ENCODE data around the gene CEP76. TPM values are rescaled to one million over a fixed set of nuclear protein-coding genes. Genes with fewer than 3 reads are reported as not detected.

Gene CEP76, protein sequence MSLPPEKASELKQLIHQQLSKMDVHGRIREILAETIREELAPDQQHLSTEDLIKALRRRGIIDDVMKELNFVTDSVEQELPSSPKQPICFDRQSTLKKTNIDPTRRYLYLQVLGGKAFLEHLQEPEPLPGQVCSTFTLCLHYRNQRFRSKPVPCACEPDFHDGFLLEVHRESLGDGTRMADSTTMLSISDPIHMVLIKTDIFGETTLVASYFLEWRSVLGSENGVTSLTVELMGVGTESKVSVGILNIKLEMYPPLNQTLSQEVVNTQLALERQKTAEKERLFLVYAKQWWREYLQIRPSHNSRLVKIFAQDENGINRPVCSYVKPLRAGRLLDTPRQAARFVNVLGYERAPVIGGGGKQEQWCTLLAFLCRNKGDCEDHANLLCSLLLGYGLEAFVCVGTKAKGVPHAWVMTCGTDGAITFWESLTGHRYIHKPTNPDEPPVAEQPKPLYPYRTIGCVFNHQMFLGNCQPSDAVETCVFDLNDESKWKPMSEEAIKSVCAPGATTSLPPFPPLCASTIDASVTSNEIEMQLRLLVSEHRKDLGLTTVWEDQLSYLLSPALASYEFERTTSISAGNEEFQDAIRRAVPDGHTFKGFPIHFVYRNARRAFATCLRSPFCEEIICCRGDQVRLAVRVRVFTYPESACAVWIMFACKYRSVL
- total RNA-seq (2014; rRNA removed; shearing (Covaris generic)): 31.3 and 40.4 TPM in 2 replicates

DNA sequence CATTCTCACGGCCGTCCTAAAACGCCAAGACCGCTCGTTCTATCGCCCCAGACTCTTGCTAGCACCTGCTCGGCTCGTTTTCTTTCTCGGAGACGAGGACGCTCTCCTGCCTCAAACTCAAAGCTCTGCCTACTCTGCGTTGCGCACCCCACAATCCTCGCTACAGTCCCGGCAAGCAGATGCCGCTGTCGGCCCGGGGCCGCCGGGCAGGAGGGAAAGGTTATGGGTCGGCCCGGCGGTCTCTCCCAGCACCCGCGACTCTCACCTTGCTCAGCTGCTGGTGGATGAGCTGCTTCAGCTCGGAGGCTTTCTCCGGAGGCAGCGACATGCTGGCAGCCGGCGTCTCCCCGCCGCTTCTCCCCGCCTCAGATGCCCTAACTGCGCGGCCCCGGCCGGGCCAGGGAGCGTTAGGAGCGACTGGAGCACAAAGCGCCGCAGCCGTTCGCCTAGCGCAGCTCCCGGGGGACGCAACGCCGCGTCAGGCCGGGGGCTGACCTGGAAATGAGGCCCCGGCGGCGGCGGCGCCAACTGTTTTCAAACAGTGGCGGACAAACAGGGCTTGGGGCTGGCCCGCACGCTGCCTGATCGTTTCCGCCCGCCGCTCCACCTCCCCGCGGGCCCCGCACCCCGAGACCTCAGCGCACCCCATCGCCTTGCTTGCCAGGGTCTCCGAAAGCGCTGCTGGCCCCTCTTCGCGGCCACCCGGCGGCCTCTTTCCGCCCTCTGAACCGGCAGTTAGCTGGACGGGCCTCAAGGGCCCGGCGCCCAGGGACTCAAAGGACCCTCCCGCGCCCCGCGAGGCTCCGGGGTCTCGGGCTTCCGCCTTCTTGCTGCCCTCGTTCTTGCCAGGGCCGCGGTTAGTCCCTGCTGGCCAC, at the start of gene CEP76, which contains the start of gene PSMG2:
TSS of gene CEP76 (minus strand) at position 503 of the 875 bp plus-strand sequence. CDS start at position 328, 175 bp downstream.
TSS of gene PSMG2 (plus strand) at position 822 of the 875 bp plus-strand sequence. CDS start 66 bp downstream, outside the sequence.
- DNase-seq (ENCODE audit: low spot score): peak; percentile 94

DNA sequence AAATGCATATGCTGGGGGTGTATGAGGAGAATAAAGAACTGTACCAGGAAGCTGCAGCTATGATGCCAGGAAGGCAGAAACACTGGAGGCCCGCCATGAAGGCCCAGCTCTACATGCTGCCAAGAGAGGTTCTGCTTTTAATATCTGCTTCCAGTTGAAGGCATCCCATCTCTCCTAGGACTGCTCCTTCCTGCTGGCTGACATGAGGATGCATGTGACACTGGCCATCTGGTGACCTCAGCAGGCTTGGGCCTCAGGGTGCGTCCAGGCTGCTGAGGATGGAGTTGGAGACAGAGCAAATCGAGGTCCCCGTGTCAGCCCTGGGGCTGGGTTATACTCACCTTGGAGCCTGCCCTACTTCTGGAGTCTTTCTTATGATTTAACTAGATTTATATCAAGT, 49.4 kb upstream of the CEP76 start:
- DNase-seq (ENCODE audit: low spot score): no peak

DNA sequence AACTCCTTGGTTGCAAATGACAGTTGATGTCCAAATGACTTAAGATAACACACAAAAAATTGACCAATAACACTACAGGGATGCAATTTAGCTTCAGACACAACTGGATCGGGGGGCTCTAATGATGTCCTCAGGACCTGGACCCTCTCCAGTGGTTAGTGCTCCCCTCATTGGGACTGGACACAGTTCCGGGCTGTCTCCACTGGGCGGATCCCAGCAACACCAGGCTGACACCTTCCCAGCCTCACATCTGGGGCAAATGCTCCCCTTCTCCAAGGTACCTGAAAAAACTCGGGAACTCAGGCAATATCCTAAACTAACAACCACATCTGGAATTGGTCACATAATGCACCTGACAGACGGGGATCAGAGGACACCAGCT, 49.0 kb upstream of the CEP76 start:
- no peak for DNase-seq (ENCODE audit: low spot score)

DNA sequence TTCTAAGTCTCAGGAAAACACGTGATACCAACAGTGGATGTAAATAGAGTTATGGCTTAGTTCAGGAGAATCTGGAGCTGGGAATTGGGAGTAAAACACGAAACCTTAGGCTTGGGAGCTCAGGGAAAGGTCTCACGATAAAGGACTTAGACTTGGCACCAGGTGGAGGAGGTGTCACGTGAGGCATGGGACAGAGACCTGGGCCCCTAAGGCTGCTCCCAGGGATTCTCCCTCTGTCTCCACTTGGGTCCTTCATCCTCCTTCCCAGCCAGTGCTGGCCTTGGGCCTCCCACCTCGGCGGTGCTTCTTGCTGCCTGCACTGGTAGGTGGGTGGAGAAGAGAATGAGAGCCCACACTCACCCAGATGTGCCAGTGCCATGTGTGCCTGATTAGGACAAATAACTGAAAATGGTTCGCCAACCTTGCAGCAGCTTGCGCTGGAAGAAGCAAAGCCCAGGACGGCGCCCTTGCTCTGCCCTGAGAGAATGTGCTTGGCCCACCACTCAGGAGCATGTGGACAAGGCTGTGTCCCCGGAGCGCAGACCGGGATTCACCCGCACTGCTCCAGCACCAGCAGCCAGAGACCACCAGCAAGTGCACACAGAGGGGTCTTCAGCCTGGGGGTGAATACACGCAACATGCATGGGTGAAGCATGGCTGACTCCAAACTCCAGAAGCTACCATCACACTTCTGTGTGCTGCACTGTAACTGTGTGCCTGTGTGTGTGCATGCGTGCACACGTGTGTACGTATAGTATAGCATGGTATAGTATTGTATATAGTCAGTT, 48.4 kb upstream of the CEP76 start:
- no peak for DNase-seq (ENCODE audit: low spot score)

DNA sequence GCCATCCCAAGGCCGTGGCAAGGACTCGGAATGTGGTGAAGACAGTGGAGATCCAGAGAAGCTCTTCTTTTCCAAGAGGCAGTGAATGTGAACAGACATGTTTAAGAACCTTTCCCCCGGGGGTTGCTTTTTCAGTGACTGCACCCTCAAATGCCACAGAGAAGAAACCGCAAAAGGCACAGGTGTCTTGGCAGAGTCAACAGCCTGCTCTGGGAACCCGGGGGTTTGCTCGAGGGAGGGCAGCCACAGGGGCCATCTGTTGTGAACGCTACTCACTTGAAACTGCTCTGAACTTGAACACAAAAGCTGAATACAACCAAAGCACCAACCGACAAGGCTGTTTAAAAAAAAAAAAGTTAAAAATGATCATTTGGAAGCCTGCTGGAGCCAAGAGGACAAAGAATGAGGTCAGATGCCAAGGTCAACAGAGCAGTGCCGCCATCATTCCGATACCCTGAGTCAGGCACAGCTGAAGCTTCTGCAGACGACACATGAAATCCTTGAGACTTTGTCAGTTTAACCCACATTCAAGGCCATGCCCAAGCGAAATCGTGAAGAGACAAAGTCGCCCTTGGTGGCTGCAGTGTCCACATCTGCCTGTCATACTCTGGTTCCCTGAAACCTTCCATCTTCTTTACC, 47.7 kb upstream of the CEP76 start:
- DNase-seq (ENCODE audit: low spot score): no peak

DNA sequence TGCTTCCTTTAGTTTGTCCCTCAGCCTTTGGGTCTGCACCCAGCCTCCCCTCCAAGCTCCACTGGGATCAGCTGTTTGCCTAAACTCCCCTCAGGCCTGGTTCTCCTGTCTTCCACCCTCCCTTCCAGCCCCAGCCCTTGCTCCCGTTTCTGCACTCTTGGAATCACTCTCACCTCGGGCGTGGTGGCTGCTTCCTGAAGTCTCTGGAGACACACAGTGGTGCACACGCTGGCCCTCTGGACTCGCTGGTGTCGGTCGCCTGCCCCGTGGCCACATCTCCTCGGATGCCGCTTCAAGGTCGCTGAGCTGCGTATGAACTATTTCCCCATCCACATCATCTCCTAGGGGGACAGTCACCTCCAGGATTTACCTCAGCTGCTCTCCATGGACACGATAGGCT, 46.6 kb upstream of the CEP76 start:
- no peak for DNase-seq (ENCODE audit: low spot score)

DNA sequence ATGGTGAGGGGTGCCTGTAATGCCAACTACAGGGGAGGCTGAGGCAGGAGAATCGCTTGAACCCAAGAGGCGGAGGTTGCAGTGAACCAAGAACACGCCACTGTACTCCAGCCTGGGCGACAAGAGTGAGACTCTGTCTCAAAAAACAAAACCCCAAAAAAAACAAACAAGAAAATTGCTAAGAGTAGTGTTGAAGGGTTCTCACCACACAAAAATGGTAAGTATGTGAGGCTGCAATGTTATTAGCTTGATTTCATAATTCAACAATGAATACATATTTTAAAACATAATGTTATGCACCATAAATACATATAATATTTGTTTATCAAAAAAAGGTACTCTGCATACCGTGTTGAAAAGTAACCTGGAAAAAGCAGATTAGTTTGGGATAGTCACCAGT, 46.1 kb upstream of the CEP76 start:
- no peak for DNase-seq (ENCODE audit: low spot score)

DNA sequence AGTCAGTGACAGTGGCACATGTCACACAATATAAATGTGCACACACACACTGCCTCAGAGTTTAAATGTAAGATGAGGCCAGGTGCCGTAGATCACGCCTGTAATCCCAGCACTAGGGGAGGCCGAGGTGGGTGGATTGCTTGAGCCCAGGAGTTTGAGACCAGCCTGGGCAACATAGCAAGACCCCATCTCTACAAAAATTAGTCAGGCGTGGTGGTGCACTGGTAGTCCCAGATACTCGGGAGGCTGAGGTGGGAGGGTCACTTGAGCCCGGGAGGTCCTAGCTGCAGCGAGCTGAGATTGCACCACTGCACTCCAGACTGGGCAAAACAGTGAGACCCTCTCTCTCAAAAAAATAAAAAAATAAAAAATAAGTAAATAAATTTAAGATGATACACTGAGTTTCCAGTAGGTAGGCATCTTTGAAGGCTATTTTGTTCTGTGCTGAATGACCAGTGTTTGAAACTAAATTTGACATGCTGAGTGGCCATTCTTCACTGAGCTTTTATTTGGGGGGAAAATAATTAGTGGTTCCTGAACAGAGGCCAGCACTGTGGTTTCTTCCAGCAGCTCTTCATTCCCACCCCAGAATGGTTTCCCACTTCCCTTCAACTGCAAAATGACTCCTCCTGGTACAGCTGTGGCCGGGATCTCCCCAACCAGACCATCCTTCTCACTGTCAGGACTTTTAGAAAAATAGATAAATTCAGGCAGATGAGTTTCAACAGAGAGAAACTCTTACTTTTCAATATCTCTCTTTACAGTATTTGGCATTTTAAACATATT, 45.2 kb upstream of the CEP76 start:
- DNase-seq (ENCODE audit: low spot score): no peak

DNA sequence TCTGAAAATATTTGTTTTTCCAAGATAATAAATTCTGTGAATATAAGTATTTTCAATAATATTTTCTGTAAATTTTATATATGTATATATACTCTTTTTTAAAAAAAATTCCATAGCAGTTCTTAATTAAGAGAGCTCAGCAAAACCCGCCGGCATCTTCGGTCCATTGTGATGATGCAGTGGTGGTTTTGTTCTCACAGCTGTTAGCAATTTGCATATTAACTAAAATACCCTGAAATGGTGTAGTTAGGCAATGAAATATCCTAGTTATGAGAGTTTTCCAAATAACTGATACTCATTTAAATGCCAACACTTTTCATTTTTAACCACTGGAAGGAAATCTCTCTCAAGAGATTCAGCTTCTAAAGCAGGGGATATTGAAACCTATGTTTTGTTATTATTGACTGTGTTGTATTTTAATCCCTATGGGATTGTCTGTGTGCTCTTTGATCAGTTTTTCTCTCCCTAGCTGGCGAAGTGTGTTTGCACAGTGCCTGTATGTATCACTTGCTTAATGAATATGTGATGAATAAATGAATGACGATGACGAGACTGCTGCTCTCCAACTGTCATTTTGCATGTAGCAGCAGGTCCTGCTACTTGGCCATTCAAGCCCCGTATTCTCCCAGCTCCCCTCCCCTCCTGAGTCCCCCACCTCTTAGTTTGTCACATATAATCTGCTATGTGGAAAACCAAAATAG, 42.7 kb upstream of the CEP76 start:
- DNase-seq (ENCODE audit: low spot score): no peak

DNA sequence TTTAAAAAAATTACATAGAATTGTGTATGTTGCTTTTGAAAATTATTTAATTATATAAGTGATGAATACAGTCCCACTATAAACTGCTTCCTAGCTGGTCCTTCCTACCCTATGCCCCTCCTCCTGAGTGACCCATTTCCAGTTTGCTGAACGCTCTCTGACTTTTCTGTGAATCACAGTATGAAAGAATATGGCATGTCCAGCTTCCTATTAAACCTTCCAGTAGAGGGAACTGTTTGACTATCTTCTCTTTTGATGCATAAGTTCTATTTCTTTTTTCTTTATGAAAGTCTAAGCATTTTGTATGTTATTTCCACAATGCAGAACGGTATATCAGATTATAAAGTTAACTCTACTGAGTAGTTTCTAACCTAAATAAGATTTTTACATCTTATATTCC, 41.6 kb upstream of the CEP76 start:
- DNase-seq (ENCODE audit: low spot score): peak; percentile 71

DNA sequence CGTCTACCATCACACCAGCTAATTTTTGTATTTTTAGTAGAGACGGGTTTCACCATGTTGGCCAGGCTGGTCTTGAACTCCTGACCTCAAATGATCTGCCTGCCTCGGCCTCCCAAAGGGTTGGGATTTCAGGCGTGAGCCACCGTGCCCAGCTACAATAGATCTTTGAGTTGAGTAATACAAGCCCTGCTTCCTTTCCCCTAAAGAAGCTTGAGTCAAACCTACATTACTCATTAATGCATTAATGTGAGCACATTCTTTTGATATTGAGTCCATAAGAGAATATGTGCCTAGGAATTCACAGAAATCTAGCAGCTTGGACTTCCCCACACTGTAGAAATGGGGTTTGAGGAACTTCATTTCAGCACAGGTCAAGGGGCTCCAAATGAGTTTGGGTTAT, 39.9 kb upstream of the CEP76 start:
- no peak for DNase-seq (ENCODE audit: low spot score)

DNA sequence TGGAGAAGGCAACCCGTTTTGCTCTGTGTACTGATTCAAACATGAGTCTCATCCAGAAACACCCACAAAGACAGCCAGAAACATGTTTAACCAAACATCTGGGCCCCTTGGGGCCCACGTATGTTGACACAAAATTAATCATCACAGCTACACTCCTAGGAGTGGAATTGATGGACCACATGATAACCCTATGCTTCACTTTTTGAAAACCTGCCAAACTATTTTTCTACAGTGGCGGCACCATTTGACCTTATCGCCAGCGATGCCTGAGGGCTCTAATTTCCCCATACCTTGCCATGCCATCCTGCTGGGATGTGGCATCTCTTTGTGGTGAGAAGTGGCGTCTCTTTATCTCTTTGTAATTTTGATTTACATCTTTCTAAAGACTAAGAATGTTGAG, 38.8 kb upstream of the CEP76 start:
- DNase-seq (ENCODE audit: low spot score): peak; percentile 72

DNA sequence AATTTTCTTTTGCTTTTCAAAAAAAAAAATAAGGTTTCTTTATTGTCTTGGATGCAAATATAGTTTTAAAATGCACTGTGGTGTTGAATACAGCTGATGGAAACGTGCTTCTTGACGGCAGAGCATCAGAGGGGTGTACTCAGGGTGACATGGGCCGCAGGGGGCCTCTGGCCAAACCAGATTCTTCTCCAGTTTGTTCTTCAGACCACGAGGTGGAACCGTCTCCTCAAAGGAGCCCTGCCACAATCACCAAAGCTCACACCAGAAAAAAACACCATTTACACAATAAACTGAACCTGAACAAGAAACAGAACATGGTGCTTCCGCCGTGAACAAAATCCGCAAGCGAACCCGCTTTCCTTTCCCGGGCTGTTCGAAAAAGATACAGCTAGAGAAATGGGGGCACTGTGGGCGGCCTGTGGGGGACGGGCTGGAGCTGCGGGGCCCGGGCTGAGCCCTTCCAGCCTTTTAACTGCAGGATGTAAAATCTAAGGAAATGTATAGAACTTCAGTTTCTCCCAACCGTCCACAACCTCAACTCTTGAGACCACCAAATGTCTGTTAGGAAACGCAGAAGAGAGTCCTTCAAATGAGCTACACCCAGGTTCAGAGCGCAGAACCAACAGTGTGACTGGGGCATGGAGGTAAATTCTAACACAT, 34.9 kb upstream of the CEP76 start:
- DNase-seq (ENCODE audit: low spot score): no peak

DNA sequence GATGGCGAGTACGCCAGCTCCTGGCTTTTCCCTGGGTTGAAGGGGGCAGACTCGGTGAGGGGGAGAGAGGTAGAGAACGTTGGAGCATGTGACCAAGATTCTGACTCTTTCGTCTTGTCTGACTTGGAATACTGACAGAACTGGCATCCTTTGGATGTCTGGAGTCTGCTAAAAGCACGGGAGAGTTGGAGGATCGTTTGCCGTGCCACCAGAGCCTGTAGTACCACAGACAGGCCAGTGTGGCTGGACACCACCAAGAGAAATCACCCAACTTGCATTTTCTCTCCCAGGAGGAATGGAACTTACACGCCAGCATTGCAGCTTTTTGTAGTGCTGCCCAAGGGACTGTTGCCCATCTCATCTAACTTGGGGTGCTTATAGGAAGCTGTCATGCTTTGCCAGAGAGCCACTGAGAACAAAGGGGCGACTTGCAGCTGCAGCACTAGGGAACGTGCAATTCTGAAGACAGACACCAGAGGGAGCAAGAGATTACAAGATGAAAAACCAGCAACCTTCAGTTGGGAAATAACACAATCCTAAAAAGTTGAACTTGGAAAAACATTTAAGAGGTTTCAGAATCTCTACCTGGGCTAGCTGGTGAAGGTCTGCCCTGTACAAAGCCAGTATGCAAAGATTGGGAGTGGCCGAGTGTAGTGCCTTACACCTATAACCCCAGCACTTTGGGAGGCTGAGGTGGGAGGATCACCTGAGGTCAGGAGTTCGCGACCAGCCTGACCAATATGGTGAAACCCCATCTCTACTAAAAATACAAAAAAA, 24.4 kb upstream of the CEP76 start:
- peak; percentile 92 for DNase-seq (ENCODE audit: low spot score)

DNA sequence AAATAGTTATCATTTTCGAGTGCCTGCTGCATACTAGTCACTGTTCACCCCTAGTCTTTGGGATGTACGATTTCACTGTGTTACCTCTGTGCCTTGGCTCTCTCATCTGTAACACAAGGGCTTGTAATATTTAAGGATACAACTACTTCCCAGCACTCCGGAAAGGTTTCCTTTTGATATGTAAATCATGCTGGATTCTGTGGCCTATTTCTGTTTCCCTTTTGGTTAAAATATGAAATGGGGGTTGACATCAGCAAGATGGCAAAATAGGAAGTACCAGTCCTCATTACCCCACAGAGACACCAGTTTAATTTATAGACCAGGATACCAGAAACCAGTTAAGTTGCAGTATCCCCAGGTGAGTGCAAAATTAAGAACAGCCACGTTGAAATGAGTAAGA, 23.8 kb upstream of the CEP76 start:
- DNase-seq (ENCODE audit: low spot score): no peak

DNA sequence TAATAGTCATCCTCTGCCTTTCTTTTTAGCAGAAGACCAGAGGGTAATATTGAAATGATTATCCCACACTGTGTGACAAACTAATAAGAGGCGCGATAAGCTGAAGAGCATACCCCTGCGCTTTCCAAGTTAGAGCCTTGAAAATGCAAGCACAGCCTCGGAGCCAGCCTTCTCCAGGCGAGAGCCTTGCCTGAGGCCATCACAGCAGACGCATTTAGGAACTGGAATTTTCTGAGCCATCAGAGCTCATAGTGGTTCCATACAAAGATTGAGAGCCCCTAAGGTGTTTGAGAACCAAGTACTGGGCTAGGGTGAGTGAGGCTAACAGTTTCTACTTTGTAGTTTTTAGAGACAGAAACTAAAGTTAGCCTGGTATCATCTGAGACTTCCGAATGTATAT, 20.2 kb upstream of the CEP76 start:
- no peak for DNase-seq (ENCODE audit: low spot score)

DNA sequence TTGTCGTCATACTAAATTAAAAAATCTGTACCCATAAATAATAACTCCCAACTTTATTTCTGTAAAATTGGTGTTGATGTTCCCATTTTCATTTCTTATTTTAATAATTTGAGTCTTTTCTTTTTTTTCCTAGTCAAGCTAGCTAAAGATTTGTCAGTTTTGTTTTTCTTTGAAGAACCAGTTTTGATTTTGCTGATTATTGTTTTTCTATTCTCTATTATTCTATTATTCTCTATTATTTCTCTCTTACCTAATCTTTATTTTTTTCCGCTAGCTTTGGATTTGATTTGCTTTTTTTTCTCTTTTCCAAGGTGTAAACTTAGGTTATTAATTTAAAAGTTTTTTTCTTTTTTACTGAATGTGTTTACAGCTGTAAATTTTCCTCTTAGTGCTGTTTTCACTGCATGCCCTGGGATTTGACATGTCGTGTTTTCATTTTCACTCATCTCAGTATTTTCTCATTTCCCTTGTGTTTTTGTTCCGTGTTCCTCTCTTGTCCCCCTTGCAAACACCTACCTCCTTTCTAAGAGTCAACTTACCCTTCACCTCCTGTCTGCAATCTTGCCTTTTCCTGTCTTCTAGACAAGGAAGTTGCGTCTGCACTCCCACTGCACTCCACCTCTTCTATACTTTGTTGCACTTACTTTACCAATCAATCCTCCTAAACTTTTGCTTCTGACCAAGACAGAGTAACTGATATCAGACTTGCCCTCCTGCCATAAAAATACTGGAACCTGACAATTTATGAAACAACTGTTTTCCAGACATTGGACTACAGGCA, 19.2 kb upstream of the CEP76 start:
- DNase-seq (ENCODE audit: low spot score): no peak

Measured in HT-29 (cell line).